ENCODE data around the gene LZTS2.

DNA sequence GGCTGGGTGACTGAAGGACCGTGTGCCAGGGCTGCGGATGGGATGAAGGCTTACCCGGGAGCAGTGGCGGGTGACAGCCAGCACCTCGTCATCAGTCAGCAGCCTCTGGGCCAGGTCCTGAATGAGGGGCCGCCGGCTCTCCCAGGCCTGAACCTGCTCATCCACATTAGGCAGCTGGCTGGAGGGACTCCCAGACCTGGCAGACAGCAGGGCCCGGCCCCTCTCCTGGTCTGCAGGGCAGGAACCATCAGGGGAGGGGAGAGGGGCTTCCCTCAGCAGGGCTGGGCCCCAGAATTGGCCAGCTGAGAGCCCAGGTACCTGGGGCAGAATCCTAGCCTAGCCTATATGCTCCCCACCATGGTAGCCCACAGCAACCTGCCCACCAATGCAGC, 16.0 kb downstream of the LZTS2 start:
- no peak for TF ChIP-seq PATZ1 (CRISPR knock-in tag; IDR thresholded peaks at IDR 0.05; ENCODE audit: borderline replicate concordance)
- no peak for TF ChIP-seq CSDC2 (CRISPR knock-in tag; IDR thresholded peaks at IDR 0.05)
- TF ChIP-seq, protein P1, sequence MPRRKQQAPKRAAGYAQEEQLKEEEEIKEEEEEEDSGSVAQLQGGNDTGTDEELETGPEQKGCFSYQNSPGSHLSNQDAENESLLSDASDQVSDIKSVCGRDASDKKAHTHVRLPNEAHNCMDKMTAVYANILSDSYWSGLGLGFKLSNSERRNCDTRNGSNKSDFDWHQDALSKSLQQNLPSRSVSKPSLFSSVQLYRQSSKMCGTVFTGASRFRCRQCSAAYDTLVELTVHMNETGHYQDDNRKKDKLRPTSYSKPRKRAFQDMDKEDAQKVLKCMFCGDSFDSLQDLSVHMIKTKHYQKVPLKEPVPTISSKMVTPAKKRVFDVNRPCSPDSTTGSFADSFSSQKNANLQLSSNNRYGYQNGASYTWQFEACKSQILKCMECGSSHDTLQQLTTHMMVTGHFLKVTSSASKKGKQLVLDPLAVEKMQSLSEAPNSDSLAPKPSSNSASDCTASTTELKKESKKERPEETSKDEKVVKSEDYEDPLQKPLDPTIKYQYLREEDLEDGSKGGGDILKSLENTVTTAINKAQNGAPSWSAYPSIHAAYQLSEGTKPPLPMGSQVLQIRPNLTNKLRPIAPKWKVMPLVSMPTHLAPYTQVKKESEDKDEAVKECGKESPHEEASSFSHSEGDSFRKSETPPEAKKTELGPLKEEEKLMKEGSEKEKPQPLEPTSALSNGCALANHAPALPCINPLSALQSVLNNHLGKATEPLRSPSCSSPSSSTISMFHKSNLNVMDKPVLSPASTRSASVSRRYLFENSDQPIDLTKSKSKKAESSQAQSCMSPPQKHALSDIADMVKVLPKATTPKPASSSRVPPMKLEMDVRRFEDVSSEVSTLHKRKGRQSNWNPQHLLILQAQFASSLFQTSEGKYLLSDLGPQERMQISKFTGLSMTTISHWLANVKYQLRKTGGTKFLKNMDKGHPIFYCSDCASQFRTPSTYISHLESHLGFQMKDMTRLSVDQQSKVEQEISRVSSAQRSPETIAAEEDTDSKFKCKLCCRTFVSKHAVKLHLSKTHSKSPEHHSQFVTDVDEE (CRISPR knock-in tag; IDR thresholded peaks at IDR 0.05) = no peak

All from SK-N-SH treated with all-trans-retinoic acid at 6 μM for 48 hours (cell line).